GM21360 (cell line): ENCODE data around the gene SLC38A8.

Experiments
- ATAC-seq: cut with Tn5 transposase; IDR thresholded peaks from one replicate; pipeline ENCODE4 v1.9.1; 2021; ENCODE audit warnings: mild to moderate bottlenecking, moderate library complexity; ENCODE audit not compliant: unreplicated experiment

SLC38A8 gene

DNA sequence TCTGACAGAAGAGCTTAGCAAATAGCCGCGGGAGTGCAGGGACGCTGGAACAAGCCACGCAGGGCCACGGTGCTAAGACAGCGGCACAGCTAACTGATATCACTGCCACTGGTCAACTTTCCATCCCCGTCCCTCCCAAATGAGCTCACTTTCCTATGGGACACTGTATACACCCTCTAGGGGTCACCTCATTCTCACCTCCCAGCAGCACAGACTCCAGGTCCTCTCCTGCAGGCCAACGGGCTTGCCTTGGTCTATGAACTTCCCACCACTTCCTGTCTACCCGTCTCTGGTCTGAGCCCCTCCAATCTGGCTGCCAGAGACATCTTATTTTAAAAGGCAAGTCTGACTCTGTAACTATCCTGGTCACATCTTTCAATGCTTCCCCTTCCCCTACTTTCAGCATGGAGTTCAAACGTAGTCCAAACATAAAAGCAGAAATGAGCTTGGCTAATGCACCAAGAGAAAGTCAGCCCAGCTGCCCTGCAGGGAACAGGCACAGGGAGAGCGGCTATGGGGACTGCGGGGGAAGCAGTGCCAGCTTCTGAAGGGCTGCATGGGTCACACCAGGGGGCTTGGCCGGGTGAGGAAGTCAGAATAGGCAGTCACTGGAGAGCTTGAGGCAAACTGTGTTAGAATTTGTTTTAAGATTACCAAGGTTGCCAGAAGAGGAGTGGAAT, 26.3 kb upstream of the SLC38A8 start:
- no peak for ATAC-seq

DNA sequence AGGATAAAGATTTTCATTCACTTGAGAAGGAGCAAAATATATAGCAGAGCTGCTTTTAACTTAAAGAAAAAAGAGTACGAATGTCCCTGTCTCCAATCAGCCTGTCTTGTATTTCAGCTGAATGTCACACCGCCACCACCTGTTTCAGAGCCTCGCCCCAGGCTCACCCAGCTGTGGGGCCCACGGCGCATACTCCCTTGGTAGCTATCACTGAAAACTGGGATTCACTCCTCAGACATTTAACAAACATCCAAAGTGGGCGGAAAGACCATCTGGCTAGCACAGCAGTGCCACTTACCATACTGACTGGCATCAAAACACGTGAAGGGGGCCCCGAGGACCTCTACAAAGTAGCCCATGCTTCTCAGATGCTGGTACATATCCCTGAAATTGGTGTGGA, 25.4 kb upstream of the SLC38A8 start:
- ATAC-seq: no peak

DNA sequence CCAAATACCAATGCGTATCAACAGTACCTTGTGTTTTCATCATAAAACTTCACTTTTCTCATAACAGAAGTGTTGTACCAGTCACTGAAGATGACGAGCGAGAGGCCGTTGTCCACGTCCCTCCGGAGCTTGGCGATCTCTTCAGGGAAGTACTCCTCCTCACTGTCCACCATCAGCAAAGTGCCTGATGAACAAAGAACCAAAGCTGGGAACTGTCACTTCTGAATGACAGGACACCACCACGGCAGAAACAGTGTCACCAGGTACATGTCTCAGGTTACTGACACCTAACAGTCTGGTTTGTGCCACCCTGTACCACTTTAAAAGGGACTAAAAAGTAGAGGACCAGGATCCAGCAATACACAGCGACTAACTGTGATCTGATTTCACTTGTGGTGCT, 25.0 kb upstream of the SLC38A8 start:
- ATAC-seq: no peak

DNA sequence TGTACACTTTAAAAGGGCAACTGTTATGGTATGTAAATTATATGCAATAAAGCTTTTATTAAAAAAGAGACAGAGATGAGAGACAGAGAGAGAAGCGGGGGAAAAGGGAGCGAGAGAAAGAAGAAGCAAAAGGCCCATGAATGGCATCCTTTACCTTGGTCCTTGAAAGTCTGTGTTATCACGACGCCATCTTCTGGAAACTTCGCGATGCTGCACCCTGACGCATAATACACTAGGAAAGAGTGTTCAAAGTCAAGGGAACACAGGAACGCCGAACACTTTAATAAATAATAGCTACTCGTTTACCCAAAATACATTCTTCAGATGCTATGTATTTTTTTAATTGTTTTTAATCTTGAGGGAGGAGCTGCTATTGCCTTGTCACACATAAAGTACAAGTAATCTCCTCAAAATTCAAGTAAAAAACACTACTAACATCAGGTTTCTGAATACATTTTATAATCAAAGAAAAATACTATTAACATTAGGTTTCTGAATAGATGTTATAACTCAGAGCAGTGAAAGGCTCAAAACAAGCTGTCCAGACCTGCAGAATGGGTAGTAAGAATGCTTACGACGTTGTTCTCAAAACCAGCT, 23.0 kb upstream of the SLC38A8 start:
- ATAC-seq: no peak

DNA sequence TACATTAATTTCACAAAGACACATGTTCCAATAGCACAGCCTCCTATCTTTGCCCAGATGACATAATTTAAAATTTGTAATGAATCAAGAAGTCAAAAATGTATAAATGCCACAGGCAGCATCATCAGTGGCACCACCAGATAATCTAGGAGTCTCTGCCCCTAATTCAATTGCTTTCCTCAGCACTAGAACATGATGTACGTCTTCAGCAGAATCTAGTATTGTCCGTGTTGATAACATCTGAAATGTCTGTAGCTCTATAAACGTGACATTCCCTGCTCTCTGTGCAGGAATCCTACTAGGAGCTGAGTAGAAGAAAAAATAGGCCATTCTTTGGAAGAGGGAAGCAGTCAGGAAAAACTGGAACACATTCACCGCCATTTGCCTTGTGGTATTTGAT, 21.4 kb upstream of the SLC38A8 start:
- no peak for ATAC-seq

DNA sequence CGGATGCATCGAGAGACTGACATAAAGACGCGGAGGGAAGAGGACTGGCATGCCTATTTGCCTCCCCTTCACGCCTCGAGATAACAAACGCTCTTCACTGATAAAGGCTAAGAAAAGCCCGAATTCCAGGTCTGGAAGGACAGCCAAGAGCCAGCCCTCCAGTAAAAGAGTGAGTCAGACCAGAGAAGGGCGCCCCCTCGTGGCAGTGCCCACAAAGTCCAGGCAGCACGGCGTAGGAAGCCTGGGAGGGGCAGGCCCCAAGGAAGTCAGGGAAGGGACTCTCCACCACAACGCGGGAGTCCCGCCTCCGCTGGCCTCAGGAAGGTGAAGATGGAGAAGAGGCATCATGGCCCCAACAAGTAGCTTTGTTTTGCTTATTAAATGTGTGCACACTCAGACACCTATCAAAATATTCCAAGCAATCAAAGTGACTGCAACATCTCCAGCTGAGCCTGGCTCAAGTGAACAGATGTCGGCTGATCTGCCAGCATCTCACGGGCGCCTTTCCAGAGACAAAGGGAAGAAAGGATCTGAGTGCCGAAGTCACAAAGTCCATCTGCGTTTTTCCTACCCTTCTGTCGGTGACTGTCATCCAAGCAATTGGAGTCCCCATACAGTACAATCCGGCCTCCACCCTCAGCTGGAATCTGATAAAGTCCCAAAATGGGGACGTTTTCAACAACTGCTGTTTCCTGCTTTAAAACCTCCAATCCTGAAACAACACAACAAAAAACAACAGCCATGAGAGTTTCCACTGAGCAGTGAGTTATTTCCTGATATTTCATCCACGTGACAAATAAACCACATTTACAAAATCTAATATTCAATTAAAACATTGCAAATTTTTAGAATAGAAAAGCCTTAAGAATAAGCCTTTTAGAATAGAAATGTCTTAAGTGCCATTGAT, 20.4 kb upstream of the SLC38A8 start:
- ATAC-seq: no peak

DNA sequence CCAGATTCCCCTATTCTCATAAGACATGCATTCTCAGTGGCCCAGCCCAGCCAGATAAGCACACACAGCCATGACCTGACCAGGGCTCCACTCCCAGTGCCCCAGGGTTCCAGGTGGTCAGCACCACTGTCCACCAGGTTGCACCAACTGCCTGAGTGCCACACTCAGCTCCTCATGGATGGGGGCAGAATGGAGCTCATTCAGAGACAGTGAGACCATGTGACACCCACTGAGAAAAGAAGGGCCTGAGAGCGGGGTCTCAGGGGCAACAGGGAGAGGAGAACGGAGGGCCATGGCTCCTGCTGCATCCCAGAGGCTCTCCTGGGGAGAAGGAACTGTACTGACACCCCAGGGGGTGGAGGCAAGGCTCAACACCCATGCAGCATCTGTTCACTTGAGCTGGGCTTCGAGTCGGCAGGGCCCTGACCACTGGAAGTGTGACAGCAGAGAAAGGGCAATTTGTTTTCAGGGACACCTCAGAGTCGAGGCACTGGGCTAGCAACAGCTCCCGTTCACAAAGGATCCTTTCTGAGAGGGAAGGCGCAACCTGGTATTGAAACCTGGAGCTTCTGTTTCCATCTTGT, 18.7 kb upstream of the SLC38A8 start:
- ATAC-seq: no peak

DNA sequence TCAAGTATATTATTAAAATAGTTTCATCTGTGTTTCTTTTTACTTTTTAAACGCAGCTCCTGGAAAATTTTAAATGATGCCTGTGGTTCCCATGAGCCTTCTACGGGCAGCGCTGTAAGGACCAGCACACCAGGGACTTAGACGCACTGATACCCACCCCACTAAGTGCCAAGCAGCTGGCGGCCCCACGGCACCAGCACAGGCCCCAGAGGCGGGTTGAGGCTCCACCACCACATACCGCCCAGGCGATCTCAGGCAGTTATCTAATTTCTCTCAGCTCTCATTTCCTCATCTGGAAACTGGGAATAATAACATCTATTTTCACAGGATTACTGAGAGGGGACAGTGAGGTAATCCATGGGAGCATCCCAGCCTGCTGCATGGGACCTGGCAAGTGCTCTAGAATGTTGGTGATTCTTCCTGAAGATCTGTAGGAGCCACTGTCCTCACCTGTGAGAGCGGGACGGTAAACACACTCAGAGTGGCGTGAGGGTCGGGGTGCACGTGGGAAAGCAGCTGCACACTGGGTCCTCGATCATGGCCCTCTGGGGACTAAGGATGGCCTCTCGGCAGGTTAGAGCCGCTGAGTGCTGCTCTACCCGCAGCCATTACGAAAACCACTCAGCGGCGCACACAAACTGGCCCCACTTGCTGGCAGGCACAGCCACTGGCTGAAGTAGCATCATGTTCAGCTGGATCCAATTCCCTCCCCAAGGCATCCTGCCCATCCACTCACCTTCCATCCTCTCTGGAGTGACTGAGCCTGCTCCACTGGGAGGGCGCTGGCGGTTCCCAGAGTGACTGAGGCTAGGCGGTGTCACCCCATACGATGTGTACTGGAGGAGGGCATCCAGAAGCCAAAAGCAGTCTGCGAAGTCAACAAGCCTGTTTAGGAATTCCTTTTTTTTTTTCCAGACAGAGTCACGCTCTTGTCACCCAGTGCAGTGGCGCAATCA, 17.6 kb upstream of the SLC38A8 start:
- ATAC-seq: no peak

DNA sequence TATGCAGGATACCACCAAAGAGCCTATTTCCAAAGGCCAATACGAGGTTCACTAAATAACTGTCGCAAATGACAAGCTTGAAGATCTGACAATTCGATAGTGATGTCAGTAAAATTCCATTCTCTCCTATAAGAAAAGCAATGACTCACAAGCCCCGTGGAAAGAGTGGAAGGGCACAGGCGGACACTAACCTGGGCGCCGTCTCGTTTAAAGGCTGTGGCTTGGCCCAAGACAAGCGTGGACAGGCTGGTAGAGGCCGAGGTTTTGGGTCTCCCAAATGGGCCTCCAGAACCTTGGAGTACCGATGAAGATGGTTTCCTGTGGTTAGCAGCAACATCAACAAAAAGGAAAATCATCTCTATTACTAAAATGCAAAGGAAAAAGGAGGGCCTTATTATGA, 16.5 kb upstream of the SLC38A8 start:
- no peak for ATAC-seq

DNA sequence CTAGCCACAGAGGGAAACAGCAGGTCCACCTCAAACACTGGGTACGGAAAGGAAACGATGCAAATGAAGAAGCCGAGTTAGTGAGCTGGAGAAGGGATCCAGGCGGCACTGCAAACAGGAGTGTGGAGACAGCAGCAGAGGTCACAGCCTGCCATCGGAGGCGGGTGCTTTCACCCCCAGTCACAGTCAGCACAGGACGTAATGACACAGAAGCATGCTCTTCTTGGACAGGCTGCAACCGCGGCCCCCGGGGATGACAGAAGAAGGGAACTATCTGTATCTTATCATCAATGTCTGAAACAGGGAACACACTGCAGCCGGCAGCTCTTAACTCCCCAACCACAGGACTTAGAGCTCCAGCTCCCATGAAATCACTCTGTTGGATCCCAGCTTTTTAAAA, 16.1 kb upstream of the SLC38A8 start:
- no peak for ATAC-seq

DNA sequence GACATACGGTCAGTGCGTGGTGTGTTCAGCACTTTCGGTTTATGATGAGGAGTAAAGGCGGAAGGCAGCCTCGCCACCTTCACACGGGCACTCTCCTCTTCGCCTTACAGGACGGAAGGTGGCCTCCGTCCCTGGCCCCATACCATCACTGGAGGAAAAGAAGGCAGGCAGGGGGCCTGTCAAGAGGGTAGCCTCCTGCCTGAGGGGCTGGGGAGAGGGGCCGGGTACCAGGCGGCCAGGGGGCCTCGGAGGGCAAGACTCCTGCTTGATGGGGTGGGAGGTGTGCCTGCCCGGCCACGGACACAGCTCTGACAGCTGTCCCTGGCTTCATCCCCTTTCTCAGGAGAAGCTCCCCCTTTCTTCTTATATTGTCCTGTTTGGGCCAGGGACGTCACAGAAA, 15.6 kb upstream of the SLC38A8 start:
- no peak for ATAC-seq

DNA sequence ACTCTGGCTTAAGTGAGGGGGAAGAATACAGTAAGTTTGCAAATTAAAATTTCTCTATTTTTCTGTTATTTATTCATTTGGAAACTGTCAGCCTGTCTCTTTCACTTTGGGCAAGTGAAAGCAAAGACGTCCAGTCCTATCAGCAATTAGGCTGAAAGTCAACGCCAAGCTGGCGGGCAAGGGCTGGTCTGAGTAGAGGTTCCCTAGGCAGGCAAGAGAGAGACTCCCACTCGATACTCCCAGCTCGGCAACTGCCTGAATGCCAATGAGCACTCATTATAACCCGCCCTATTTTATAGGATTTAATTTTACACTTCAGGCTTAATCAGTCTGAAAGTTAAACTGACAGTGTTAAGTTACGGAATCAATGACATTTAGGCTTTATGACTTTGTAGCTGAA, 14.3 kb upstream of the SLC38A8 start:
- ATAC-seq: no peak

DNA sequence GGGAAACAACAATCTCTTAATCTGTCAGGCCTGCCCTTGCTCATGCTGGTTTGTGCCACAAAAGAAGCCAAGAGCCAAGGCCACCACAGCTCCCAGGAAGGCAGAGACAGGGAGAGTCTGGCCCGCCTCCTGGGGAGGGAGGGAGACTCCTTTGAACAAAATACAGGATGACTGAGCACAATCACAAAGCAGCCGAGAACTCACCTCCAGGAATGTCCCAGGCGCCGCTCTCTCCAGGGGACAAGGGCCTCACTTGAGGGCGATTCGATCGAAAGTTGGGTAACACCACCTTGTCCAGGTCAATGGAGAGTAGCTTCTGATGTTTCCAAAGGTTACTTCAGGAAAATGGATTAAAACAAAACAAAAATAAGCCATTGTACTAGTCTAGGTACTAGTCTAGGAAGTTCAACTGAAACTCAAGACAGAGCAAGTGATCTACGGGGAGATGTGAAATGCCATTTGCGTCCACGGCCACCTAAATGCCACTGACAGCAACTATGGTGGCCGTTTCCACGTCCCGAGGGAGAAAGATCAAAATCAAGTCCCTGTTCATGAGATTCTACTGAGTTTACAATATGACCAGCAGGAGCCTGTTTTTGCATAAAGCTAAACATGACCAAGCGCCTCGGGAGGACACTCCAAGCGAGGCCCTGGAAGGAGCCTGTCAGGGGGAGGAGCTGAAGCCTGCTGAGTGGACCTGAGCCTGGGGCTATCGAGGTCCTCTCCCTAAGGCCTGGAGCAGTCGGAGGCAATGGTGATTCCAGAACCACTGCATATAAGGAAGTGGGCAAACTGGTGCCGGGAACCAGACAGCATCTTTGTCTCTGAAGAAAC, 13.4 kb upstream of the SLC38A8 start:
- ATAC-seq: no peak

DNA sequence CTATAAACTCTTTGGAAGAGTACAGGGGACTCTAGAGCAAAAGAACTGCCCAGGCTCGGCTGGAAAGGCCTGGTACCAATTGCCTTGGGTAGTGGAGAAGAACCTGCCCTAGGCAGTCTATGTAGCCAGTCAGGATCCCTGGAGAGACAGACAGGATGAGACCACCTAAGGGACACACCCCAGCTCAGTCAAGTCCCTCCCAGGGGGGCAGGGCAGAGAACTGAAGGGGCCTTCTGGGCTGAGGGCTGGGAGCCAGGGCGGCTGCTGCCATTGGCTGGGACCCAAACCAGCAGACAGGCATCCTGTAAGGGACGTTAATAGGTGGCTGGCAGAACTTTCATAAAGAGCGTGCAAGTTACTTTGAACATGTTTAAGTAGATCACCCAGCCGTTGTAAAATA, 12.8 kb upstream of the SLC38A8 start:
- no peak for ATAC-seq

DNA sequence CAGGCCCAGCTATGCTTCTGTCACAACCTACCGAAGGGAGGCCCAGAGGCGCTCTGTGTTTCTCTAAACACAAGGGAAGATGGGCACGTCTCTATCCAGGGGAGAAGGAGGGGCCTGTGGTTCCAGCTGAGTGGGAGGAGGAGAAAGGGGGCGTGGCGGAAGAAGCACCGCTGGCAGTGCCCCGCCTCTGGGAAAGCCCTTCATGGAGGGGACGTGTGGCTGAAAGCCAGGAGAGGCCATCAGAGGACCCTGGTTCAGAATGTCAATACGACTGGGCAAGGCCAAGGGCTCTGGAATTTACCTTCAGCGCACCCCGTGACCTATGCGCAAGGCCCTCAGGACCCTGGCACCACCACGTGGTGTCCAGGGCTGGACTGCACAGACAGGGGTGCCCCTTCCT, 12.3 kb upstream of the SLC38A8 start:
- no peak for ATAC-seq

DNA sequence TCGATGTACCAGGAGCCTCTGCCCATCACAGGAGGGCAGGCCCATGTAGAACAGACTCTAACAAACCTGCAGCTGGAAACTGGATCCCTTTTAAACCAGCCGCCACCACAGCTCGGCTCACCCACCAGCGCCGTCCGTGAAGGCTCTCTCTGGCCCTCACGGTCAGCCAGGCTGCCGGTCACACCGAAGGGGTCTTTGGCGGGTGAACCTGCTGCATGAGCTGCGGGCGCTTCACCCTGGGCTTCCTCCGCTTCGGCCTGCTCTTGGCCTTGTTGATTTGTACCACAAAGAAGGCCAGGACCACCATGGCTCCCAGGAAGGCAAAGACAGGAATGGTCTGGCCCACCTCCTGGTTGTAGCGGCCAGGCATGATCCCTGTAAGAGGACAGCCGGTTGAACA, 11.7 kb upstream of the SLC38A8 start:
- no peak for ATAC-seq

DNA sequence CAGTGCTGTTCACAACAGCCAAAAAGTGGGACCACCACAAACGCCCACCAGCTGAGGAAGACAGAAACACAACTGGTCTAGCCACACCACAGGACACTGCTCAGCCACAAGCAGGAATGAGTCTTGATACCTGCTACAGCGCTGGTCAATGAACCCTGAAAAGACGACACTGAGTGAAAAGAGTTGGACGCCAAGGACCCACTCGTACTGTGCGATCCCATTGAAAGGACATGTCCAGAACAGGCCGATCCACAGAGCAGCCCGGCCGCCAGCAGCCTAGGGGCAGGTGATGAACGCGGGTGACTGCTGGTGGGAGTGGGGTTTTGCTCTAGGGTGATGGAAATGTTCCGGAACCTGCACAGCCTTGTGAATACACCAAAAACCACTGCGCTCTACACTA, 10.6 kb upstream of the SLC38A8 start:
- ATAC-seq: no peak

DNA sequence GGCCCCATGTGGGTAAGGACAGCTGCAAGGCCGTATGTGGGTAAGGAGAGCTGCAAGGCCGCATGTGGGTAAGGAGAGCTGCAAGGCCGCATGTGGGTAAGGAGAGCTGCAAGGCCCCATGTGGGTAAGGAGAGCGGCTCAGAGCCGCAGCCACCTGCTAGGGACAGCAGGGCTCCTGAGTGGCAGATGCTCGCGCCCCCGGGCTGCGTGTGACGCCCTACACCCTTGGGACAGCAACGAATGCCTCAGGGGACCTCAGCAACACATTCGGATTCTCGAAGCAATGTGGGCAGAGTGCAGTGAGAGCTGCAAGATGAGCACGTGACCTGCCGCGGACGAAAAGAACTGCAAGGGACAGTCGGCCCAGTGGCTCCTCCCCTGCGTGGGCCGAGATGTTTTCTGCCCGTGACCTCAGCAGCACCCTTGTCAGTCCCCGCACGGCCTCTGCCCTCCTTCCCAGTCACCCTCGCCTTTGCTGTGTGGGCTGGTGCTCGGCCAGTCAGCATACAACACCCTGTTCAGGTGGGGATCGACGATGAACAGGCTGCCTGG, 9.6 kb upstream of the SLC38A8 start:
- no peak for ATAC-seq

DNA sequence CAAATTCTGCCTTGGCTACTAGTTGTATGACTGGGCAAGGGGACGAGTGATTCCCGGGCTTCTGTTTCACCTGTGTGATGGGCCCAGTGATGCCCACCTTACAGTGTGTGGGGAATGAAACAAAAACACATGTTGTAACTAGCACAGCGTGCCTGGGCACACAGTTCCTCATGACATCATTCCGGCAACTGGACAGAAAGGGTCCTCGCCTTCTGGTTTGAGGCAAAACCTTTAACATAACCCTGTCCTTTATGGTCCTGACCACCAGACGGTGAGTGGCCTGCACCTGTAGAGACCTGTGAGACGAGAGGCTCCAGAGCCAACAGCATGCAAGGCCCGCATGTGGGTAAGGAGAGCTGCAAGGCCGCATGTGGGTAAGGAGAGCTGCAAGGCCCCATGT, 7.7 kb upstream of the SLC38A8 start:
- no peak for ATAC-seq
